HCT116 (cell line): Measurements from ENCODE around the gene SLC3A2. TPM values are rescaled to one million over a fixed set of nuclear protein-coding genes. Genes with fewer than 3 reads are reported as not detected.
"Not testable (repeated sequence)": the region's sequence is repeated elsewhere in the genome, so short reads cannot be mapped to it uniquely, and the experiment has no call there.

Source experiments
- ATAC-seq: fragments of 200-7000 bp; cut with Tn5 transposase; 2 replicates; pipeline ENCODE4 v1.9.1; 2020; ENCODE audit warnings: mild to moderate bottlenecking, moderate library complexity
- BruUV-seq: library from RNA; stranded (reverse); fragments of 400-500 nt; replicated peaks from 2 replicates; lab custom pipeline; 2021; lab: Mats Ljungman, UMichigan
- CTCF ChIA-PET: fragments of 300-600 bp; sonication (Branson Sonifier 250); formaldehyde crosslinking; loops from one replicate; lab custom pipeline; 2021; ENCODE audit warnings: antibody characterized with exemption; lab: Charles Lee
- POLR2A ChIA-PET: fragments of 300-600, 350-600 bp; sonication (Branson Sonifier 250); formaldehyde crosslinking; loops from one replicate; lab custom pipeline; 2021; ENCODE audit warnings: antibody characterized with exemption; lab: Charles Lee
- RAD21 ChIA-PET, 2 experiments: fragments of 300-600 bp; sonication (Branson Sonifier 250); formaldehyde crosslinking; loops; one replicate each; lab custom pipeline; 2023; ENCODE audit warnings: low total read pairs in 2 of 2; ENCODE audit not compliant: uncharacterized antibody in 2 of 2, unreplicated experiment in 2 of 2, low non-redundant PET in 1 of 2; lab: Charles Lee
- DNase-seq: peaks from one replicate; pipeline ENCODE4 v3.0.0-alpha.2; 2010; ENCODE audit warnings: low read depth, low spot score
- H2AFZ ChIP-seq: fragments of 200-600 bp; shearing (Covaris generic), sonication (generic); 2 replicates; pipeline ENCODE4 v1.6.1; 2017; ENCODE audit warnings: low read depth, mixed run types, mixed read lengths, antibody characterized with exemption, low read length; ENCODE audit not compliant: poor library complexity, severe bottlenecking
- H3K27ac ChIP-seq: 2 replicates; pipeline ENCODE4 v1.5.1; 2012; ENCODE audit warnings: low read depth, low read length
- H3K27me3 ChIP-seq: fragments of 200-600 bp; sonication (generic); 2 replicates; pipeline ENCODE4 v1.6.1; 2016; ENCODE audit warnings: mixed run types, low read length, mixed read lengths; ENCODE audit not compliant: insufficient read depth
- H3K36me3 ChIP-seq, 2 experiments: fragments of 200-500 bp in 1 of 2; fragments of 200-600 bp in 1 of 2; sonication (Bioruptor generic) in 1 of 2; sonication (generic) in 1 of 2; 2 replicates each; pipeline versions ENCODE4 v1.5.1 to v1.6.1; 2014 to 2016; ENCODE audit warnings: low read length in 2 of 2, inconsistent platforms in 1 of 2, mixed read lengths in 1 of 2, mixed run types in 1 of 2; ENCODE audit not compliant: insufficient read depth in 2 of 2, control insufficient read depth in 1 of 2
- H3K4me1 ChIP-seq, 2 experiments: fragments of 200-600 bp in 1 of 2; sonication (generic) in 1 of 2; 2 replicates each; pipeline versions ENCODE4 v1.5.1 to v1.6.1; 2012 to 2017; ENCODE audit warnings: low read length in 2 of 2, inconsistent platforms in 1 of 2, mild to moderate bottlenecking in 1 of 2, mixed read lengths in 1 of 2, mixed run types in 1 of 2, moderate library complexity in 1 of 2; ENCODE audit not compliant: insufficient read depth in 2 of 2, control insufficient read depth in 1 of 2
- H3K4me2 ChIP-seq: fragments of 200-600 bp; sonication (generic); 2 replicates; pipeline ENCODE4 v1.6.1; 2017; ENCODE audit warnings: mixed run types, low read length, mixed read lengths
- H3K4me3 ChIP-seq, 2 experiments: fragments of 200-600 bp in 1 of 2; sonication (generic) in 1 of 2; replicated peaks in 1 of 2; 2 replicates each; pipeline ENCODE4 v1.5.1; 2011 to 2016; ENCODE audit warnings: low read length in 2 of 2, control low read depth in 1 of 2, low read depth in 1 of 2, mild to moderate bottlenecking in 1 of 2, mixed read lengths in 1 of 2, mixed run types in 1 of 2
- H3K79me2 ChIP-seq: fragments of 200-600 bp; sonication (generic); 2 replicates; pipeline ENCODE4 v1.6.1; 2017; ENCODE audit warnings: mild to moderate bottlenecking, mixed run types, low read length, moderate library complexity, mixed read lengths; ENCODE audit not compliant: insufficient read depth
- H3K9ac ChIP-seq: fragments of 200-600 bp; sonication (generic); 2 replicates; pipeline ENCODE4 v1.6.1; 2016; ENCODE audit warnings: low read length, mixed read lengths
- H3K9me2 ChIP-seq: fragments of 200-600 bp; sonication (generic), shearing (Covaris generic); 2 replicates; pipeline ENCODE4 v1.6.1; 2017; ENCODE audit warnings: mixed run types, mild to moderate bottlenecking, moderate library complexity; ENCODE audit not compliant: insufficient read depth
- H3K9me3 ChIP-seq, 2 experiments: fragments of 200-500 bp in 1 of 2; fragments of 200-600 bp in 1 of 2; sonication (Bioruptor generic) in 1 of 2; sonication (generic) in 1 of 2; 2 replicates each; pipeline ENCODE4 v1.6.1; 2014 to 2017; ENCODE audit warnings: low read length in 2 of 2, mixed read lengths in 2 of 2, inconsistent platforms in 1 of 2, low read depth in 1 of 2, mild to moderate bottlenecking in 1 of 2, mixed run types in 1 of 2, moderate library complexity in 1 of 2; ENCODE audit not compliant: control insufficient read depth in 1 of 2, insufficient read depth in 1 of 2
- H4K20me1 ChIP-seq: fragments of 200-600 bp; sonication (generic), shearing (Covaris generic); 2 replicates; pipeline ENCODE4 v1.6.1; 2017; ENCODE audit warnings: mixed run types, mild to moderate bottlenecking, moderate library complexity; ENCODE audit not compliant: insufficient read depth
- EGR1 ChIP-seq: IDR thresholded peaks from 2 replicates; pipeline ENCODE4 v1.6.1; 2012; ENCODE audit warnings: low read depth
- TCF7L2 ChIP-seq: IDR thresholded peaks from 2 replicates; pipeline ENCODE4 v1.7.0; 2011; ENCODE audit warnings: borderline replicate concordance, inconsistent platforms; ENCODE audit not compliant: insufficient read depth, insufficient read length; ENCODE audit errors: extremely low read depth
- ZFX ChIP-seq: fragments of 450-650 bp; IDR thresholded peaks from 2 replicates; pipeline ENCODE4 v1.6.1; 2017
- intact Hi-C: fragments of 100-400 bp; cut with micrococcal nuclease; formaldehyde crosslinking; loops from 2 replicates; pipeline ENCODE4 v1.10.0; 2022
- total RNA-seq: library from RNA; stranded (reverse); gene quantifications from one replicate; pipeline ENCODE4 v1.2.1, GENCODE V29; 2021; ENCODE audit not compliant: unreplicated experiment

The SLC3A2 gene
- total RNA-seq, 1 experiment from 2014 or later, result 418 TPM

DNA sequence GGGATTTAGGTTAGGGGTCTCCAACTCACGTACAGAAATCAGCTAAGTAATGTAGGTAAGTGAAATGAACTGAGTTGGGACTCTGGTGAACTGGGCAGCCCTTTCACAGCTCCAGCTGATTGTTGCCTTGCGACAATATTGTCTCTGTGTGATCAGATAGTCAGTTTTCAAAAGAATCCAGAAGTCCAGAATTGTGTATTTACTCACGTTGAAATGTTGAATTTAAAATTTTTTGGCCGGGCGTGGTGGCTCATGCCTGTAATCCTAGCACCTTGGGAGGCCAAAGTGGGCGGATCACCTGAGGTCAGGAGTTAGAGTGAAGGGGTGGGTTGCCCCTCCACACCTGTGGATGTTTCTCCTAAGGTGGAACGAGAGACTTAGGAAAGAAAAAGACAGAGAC lies 22.5 kb upstream of the SLC3A2 start:
- Histone ChIP-seq H4K20me1 (peaks cover 19% of the 10 kb centered on the region), H3K4me3 (peak overlapping the region; percentile 74 to 83; a peak in 3 of 4 replicates), H3K36me3 (peaks cover 19 to 31% of the 10 kb centered on the region in 2 experiments), H3K4me2 (peak overlapping the region; percentile 92), H3K79me2 (peaks cover 96% of the 10 kb centered on the region), H3K27ac (peak overlapping the region; percentile 85; the same call in 1 of the 2 replicates), H3K4me1 (peaks cover 37 to 55% of the 10 kb centered on the region in 2 experiments), H3K27me3 (no peaks in the 10 kb centered on the region), H2AFZ (no peak overlapping the region), H3K9ac (peak overlapping the region; percentile 94), H3K9me3 (no peaks in the 10 kb centered on the region), H3K9me2 (no peaks in the 10 kb centered on the region)
- TF ChIP-seq ZFX, result no peak
- no peak for TF ChIP-seq TCF7L2
- TF ChIP-seq EGR1, result no peak
- no peak for DNase-seq
- ATAC-seq, result no peak
- intact Hi-C loops, result no loop called here
- ChIA-PET CTCF (interaction anchor here (1.0 kb wide), 1 partner anchor 72 kb away, joined by 6 read pairs; no protein-coding TSS in a partner anchor), RAD21 (interaction anchor here in 1 of 2 experiments (0.6 kb wide), 1 partner anchor 42 kb away, joined by 4 read pairs; no protein-coding TSS in a partner anchor), POLR2A (interaction anchor here (3.6 to 9.9 kb wide), 3 partner anchors 14 to 18 kb away, joined by 18 to 343 read pairs (median 30); partner anchors contain the start of gene WDR74)
- no TSS peak for BruUV-seq

- BruUV-seq, H4K20me1 ChIP-seq, H2AFZ ChIP-seq, CTCF ChIA-PET, H3K27ac ChIP-seq, H3K9me2 ChIP-seq, H3K27me3 ChIP-seq, H3K4me2 ChIP-seq, ATAC-seq, RAD21 ChIA-PET, POLR2A ChIA-PET, H3K4me3 ChIP-seq, intact Hi-C loops, H3K9ac ChIP-seq, H3K9me3 ChIP-seq, DNase-seq: not testable (repeated sequence)
- Histone ChIP-seq H3K4me1 (peaks cover 26 to 45% of the 10 kb centered on the region in 2 experiments), H3K79me2 (peaks cover 96% of the 10 kb centered on the region), H3K36me3 (peaks cover 9 to 29% of the 10 kb centered on the region in 2 experiments)
Observed at GRCh38 chr11:62859281-62859703, 21.4 kb upstream of the SLC3A2 start.
